Epidermal melanocyte (primary cell): ENCODE data around the gene HSD3B7.

ENCODE experiments used
- DNase-seq: peaks from one replicate; pipeline ENCODE4 v3.0.0; 2011; ENCODE audit warnings: low spot score; ENCODE audit not compliant: insufficient read length

HSD3B7 gene

GRCh38 chr16:31020536-31020935 lies 35.5 kb downstream of the HSD3B7 start:
- no peak for DNase-seq

- DNase-seq, result no peak
These were observed 37.7 kb downstream of the HSD3B7 start for GRCh38 chr16:31022544-31023251.

GRCh38 chr16:31023252-31023602 lies 38.2 kb downstream of the HSD3B7 start:
- DNase-seq, result no peak

GRCh38 chr16:31023627-31024226 lies 38.7 kb downstream of the HSD3B7 start:
- DNase-seq, result no peak

- no peak for DNase-seq
These were observed 40.3 kb downstream of the HSD3B7 start for GRCh38 chr16:31025339-31025738.

- no peak for DNase-seq
These were observed 44.3 kb downstream of the HSD3B7 start for GRCh38 chr16:31029272-31029671.

- no peak for DNase-seq
These were observed 46.3 kb downstream of the HSD3B7 start for GRCh38 chr16:31031276-31031675.

GRCh38 chr16:31032736-31033708 lies 48.0 kb downstream of the HSD3B7 start, which contains the start of gene STX4:
Gene STX4, plus strand, starts transcription at chr16:31033558. Its CDS starts 248 bp downstream, at chr16:31033806.
- peak; percentile 88 for DNase-seq

GRCh38 chr16:31033709-31034492 lies 48.9 kb downstream of the HSD3B7 start:
- peak; percentile 95 for DNase-seq

- DNase-seq, result no peak
These were observed 51.7 kb downstream of the HSD3B7 start for GRCh38 chr16:31036691-31037090.
